ENCODE data around the gene PARP4. TPM values are rescaled to one million over a fixed set of nuclear protein-coding genes. Genes with fewer than 3 reads are reported as not detected.

The PARP4 gene
- total and polyA plus RNA-seq, 2 donors (not counting 1 experiment from before 2014, with no cell fraction given), result 41.2 to 41.8 TPM

- H3K9ac ChIP-seq (ENCODE audit: insufficient read depth, low read length), result no peak overlapping the region
- no peaks in the 10 kb centered on the region for H3K27me3 ChIP-seq (ENCODE audit: control insufficient read depth, insufficient read depth, low read length)
- no peaks in the 10 kb centered on the region for H4K20me1 ChIP-seq (ENCODE audit: control insufficient read depth, extremely low read depth, insufficient read depth, low read length)
- peaks cover 2% of the 10 kb centered on the region for H3K36me3 ChIP-seq (ENCODE audit: control insufficient read depth, insufficient read depth, low read length)
- H3K4me1 ChIP-seq (ENCODE audit: control insufficient read depth, extremely low read depth, insufficient read depth, low read length), result peaks cover 2% of the 10 kb centered on the region
- H2AFZ ChIP-seq (ENCODE audit: low read length), result no peak overlapping the region
- no peak overlapping the region for H3K27ac ChIP-seq (ENCODE audit: insufficient read depth, low read length)
- DNase-seq (ENCODE audit: low read depth in 2 of 2), result no peak
- H3K79me2 ChIP-seq (ENCODE audit: control insufficient read depth, insufficient read depth, low read length), result no peaks in the 10 kb centered on the region
- no peak overlapping the region for H3K4me3 ChIP-seq (replicated peaks in 1 of 4; ENCODE audit: control extremely low read depth in 1 of 4, insufficient read depth in 1 of 4, low read depth in 3 of 4, low read length in 4 of 4)
- H3K4me2 ChIP-seq (ENCODE audit: extremely low read depth, insufficient read depth, low read length), result no peak overlapping the region
- no peaks in the 10 kb centered on the region for H3K9me3 ChIP-seq (ENCODE audit: control insufficient read depth, insufficient read depth, low read depth, low read length)
- no peak for TF ChIP-seq EZH2 (IDR thresholded peaks at IDR 0.05; ENCODE audit: low read length, missing control alignments)
- no peak for TF ChIP-seq CTCF (conservative IDR thresholded peaks at IDR 0.05 in 1 of 2, IDR thresholded peaks at IDR 0.05 in 1 of 2; ENCODE audit: low read depth in 1 of 2, low read length in 2 of 2)
Observed at GRCh38 chr13:24463078-24463477, 49.5 kb downstream of the PARP4 start.

- H3K27me3 ChIP-seq (ENCODE audit: control insufficient read depth, insufficient read depth, low read length), result no peaks in the 10 kb centered on the region
- no peak overlapping the region for H3K4me2 ChIP-seq (ENCODE audit: extremely low read depth, insufficient read depth, low read length)
- H3K79me2 ChIP-seq (ENCODE audit: control insufficient read depth, insufficient read depth, low read length), result no peaks in the 10 kb centered on the region
- H3K9ac ChIP-seq (ENCODE audit: insufficient read depth, low read length), result no peak overlapping the region
- H3K4me3 ChIP-seq (replicated peaks in 1 of 4; ENCODE audit: control extremely low read depth in 1 of 4, insufficient read depth in 1 of 4, low read depth in 3 of 4, low read length in 4 of 4), result no peak overlapping the region
- no peaks in the 10 kb centered on the region for H3K9me3 ChIP-seq (ENCODE audit: control insufficient read depth, insufficient read depth, low read depth, low read length)
- peaks cover 2% of the 10 kb centered on the region for H3K36me3 ChIP-seq (ENCODE audit: control insufficient read depth, insufficient read depth, low read length)
- H3K27ac ChIP-seq (ENCODE audit: insufficient read depth, low read length), result no peak overlapping the region
- no peak overlapping the region for H2AFZ ChIP-seq (ENCODE audit: low read length)
- TF ChIP-seq EZH2 (IDR thresholded peaks at IDR 0.05; ENCODE audit: low read length, missing control alignments) (no peak), CTCF (conservative IDR thresholded peaks at IDR 0.05 in 1 of 2, IDR thresholded peaks at IDR 0.05 in 1 of 2; ENCODE audit: low read depth in 1 of 2, low read length in 2 of 2) (no peak)
- peaks cover 2% of the 10 kb centered on the region for H3K4me1 ChIP-seq (ENCODE audit: control insufficient read depth, extremely low read depth, insufficient read depth, low read length)
- DNase-seq (ENCODE audit: low read depth in 2 of 2), result no peak
- H4K20me1 ChIP-seq (ENCODE audit: control insufficient read depth, extremely low read depth, insufficient read depth, low read length), result no peaks in the 10 kb centered on the region
Observed at GRCh38 chr13:24460256-24460655, 52.3 kb downstream of the PARP4 start.

- no peaks in the 10 kb centered on the region for H3K27me3 ChIP-seq (ENCODE audit: control insufficient read depth, insufficient read depth, low read length)
- H3K4me3 ChIP-seq (replicated peaks in 1 of 4; ENCODE audit: control extremely low read depth in 1 of 4, insufficient read depth in 1 of 4, low read depth in 3 of 4, low read length in 4 of 4), result no peak overlapping the region
- no peak for DNase-seq (ENCODE audit: low read depth in 2 of 2)
- peaks cover 4% of the 10 kb centered on the region for H3K36me3 ChIP-seq (ENCODE audit: control insufficient read depth, insufficient read depth, low read length)
- TF ChIP-seq EZH2 (IDR thresholded peaks at IDR 0.05; ENCODE audit: low read length, missing control alignments) (no peak), CTCF (conservative IDR thresholded peaks at IDR 0.05 in 1 of 2, IDR thresholded peaks at IDR 0.05 in 1 of 2; ENCODE audit: low read depth in 1 of 2, low read length in 2 of 2) (no peak)
- no peak overlapping the region for H3K27ac ChIP-seq (ENCODE audit: insufficient read depth, low read length)
- H3K4me1 ChIP-seq (ENCODE audit: control insufficient read depth, extremely low read depth, insufficient read depth, low read length), result peaks cover 2% of the 10 kb centered on the region
- no peaks in the 10 kb centered on the region for H3K79me2 ChIP-seq (ENCODE audit: control insufficient read depth, insufficient read depth, low read length)
- no peak overlapping the region for H3K9ac ChIP-seq (ENCODE audit: insufficient read depth, low read length)
- H2AFZ ChIP-seq (ENCODE audit: low read length), result no peak overlapping the region
- H3K9me3 ChIP-seq (ENCODE audit: control insufficient read depth, insufficient read depth, low read depth, low read length), result no peaks in the 10 kb centered on the region
- H4K20me1 ChIP-seq (ENCODE audit: control insufficient read depth, extremely low read depth, insufficient read depth, low read length), result no peaks in the 10 kb centered on the region
- H3K4me2 ChIP-seq (ENCODE audit: extremely low read depth, insufficient read depth, low read length), result peak overlapping the region; percentile 7
Observed at GRCh38 chr13:24459726-24460125, 52.9 kb downstream of the PARP4 start.

Data from fibroblast of lung (primary cell).